ENCODE data around the gene GNLY. TPM values are rescaled to one million over a fixed set of nuclear protein-coding genes. Genes with fewer than 3 reads are reported as not detected.
"Not testable (repeated sequence)": the region's sequence is repeated elsewhere in the genome, so short reads cannot be mapped to it uniquely, and the experiment has no call there.

The GNLY gene
- total RNA-seq, 1 donor, result not detected

DNA sequence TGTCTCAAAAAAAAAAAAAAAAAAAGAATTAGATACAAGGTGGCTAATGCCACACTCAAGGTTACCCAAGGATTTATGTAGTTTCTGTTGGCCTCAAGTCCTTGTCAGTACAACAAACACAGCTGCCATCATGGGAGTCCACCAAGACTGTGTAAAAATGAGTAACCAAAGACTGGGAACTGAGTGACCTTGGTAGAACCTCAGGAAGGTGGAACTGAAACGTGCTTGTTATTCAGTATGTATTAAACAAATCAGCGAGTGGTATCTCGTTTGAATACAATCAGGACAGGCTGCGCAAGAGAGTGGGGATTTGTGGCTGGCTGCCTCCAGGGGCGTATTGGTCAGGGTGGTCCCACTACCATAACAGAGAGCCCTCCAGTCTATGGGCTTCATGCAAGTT lies 24.6 kb upstream of the GNLY start:
- TF ChIP-seq, protein P1, sequence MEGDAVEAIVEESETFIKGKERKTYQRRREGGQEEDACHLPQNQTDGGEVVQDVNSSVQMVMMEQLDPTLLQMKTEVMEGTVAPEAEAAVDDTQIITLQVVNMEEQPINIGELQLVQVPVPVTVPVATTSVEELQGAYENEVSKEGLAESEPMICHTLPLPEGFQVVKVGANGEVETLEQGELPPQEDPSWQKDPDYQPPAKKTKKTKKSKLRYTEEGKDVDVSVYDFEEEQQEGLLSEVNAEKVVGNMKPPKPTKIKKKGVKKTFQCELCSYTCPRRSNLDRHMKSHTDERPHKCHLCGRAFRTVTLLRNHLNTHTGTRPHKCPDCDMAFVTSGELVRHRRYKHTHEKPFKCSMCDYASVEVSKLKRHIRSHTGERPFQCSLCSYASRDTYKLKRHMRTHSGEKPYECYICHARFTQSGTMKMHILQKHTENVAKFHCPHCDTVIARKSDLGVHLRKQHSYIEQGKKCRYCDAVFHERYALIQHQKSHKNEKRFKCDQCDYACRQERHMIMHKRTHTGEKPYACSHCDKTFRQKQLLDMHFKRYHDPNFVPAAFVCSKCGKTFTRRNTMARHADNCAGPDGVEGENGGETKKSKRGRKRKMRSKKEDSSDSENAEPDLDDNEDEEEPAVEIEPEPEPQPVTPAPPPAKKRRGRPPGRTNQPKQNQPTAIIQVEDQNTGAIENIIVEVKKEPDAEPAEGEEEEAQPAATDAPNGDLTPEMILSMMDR (IDR thresholded peaks at IDR 0.05; ENCODE audit: insufficient read depth, low read length), result no peak
- no peak for DNase-seq (ENCODE audit: low read depth)
- H3K4me3 ChIP-seq (ENCODE audit: low read depth, low read length), result no peak overlapping the region

- H3K4me3 ChIP-seq (ENCODE audit: low read depth, low read length); DNase-seq (ENCODE audit: low read depth): not testable (repeated sequence)
These were observed 23.7 kb upstream of the GNLY start for GRCh38 chr2:85670416-85670815.

- no peak overlapping the region for H3K4me3 ChIP-seq (ENCODE audit: low read depth, low read length)
- DNase-seq (ENCODE audit: low read depth), result no peak
- TF ChIP-seq, protein P1 (IDR thresholded peaks at IDR 0.05; ENCODE audit: insufficient read depth, low read length), result no peak
These were observed 21.7 kb upstream of the GNLY start for GRCh38 chr2:85672456-85672855.

GRCh38 chr2:85673716-85674375 lies 20.3 kb upstream of the GNLY start:
- DNase-seq (ENCODE audit: low read depth), result no peak
- TF ChIP-seq, protein P1 (IDR thresholded peaks at IDR 0.05; ENCODE audit: insufficient read depth, low read length), result no peak

GRCh38 chr2:85674417-85674816 lies 19.7 kb upstream of the GNLY start:
- no peak overlapping the region for H3K4me3 ChIP-seq (ENCODE audit: low read depth, low read length)
- no peak for DNase-seq (ENCODE audit: low read depth)
- TF ChIP-seq, protein P1 (IDR thresholded peaks at IDR 0.05; ENCODE audit: insufficient read depth, low read length), result no peak

More at GRCh38 chr2:85673716-85674375, 20.3 kb upstream of the GNLY start:
- H3K4me3 ChIP-seq (ENCODE audit: low read depth, low read length), result no peak overlapping the region

DNA sequence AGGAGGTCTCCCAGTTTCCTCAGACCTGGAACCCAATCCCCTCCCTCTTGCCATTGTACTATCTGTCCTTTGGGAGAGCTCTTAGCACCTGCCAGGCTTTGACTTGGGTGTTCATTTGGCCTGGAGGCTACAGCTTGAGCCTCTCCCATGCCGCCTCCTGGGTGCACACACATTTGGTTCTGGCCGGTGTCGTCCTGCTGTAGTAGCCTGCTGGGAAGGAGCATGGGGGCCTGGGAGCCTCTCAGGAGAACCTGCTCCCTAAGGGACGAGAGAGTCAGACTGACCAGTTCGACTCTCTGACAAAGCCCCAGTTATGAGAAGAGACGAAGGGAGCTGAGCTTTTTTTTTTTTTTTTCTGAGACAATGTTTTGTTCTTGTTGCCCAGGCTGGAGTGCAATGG lies 18.7 kb upstream of the GNLY start:
- no peak overlapping the region for H3K4me3 ChIP-seq (ENCODE audit: low read depth, low read length)
- DNase-seq (ENCODE audit: low read depth), result no peak
- TF ChIP-seq, protein P1 (IDR thresholded peaks at IDR 0.05; ENCODE audit: insufficient read depth, low read length), result no peak

- TF ChIP-seq, protein P1 (IDR thresholded peaks at IDR 0.05; ENCODE audit: insufficient read depth, low read length), result no peak
- H3K4me3 ChIP-seq (ENCODE audit: low read depth, low read length), result no peak overlapping the region
- DNase-seq (ENCODE audit: low read depth), result no peak
These were observed 18.2 kb upstream of the GNLY start for GRCh38 chr2:85675866-85676548.
